Ishikawa (cell line): Measurements from ENCODE around the gene REPS1.

ENCODE experiments used
- EP300 ChIP-seq: IDR thresholded peaks from 2 replicates; pipeline ENCODE4 v1.6.1; 2012; ENCODE audit warnings: borderline replicate concordance
- FOXM1 ChIP-seq: IDR thresholded peaks from 2 replicates; pipeline ENCODE4 v1.6.1; 2012; ENCODE audit warnings: low read depth, borderline replicate concordance
- NFIC ChIP-seq: IDR thresholded peaks from 2 replicates; pipeline ENCODE4 v1.6.1; 2012
- RAD21 ChIP-seq: IDR thresholded peaks from 2 replicates; pipeline ENCODE4 v1.6.1; 2012; ENCODE audit warnings: low read depth
- YY1 ChIP-seq: IDR thresholded peaks from 2 replicates; pipeline ENCODE4 v1.6.1; 2012; ENCODE audit warnings: low read depth
- ZBTB7A ChIP-seq: IDR thresholded peaks from 2 replicates; pipeline ENCODE4 v1.6.1; 2012; ENCODE audit warnings: low read depth
- TF ChIP-seq, protein P1 (sequence below): IDR thresholded peaks from 2 replicates; pipeline ENCODE4 v1.6.1; 2012; ENCODE audit warnings: low read depth, mild to moderate bottlenecking
- TF ChIP-seq, protein P2 (sequence below): IDR thresholded peaks from 2 replicates; pipeline ENCODE4 v1.6.1; 2012

DNA sequence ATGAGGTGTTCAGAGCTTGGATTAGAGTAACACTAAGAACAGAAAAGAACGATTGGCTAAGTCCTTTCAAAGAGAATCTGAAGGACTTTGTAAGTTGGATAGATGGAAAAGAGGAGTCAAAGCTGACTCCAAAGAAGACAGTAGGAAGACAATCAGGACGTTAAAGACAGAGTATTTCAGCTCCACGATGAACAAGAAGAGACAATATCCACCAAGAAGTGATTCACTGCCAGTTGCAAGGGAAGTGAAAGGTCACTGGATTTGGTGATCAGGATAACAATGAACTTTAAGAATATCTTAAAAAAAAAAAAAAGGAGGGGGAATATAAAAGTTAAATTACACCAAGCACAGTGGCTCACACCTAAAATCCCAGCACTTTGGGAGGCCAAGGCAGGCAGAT lies 17.9 kb downstream of the REPS1 start:
- no peak for TF ChIP-seq YY1
- TF ChIP-seq NFIC: no peak
- no peak for TF ChIP-seq ZBTB7A
- TF ChIP-seq RAD21: no peak
- TF ChIP-seq, protein P1, sequence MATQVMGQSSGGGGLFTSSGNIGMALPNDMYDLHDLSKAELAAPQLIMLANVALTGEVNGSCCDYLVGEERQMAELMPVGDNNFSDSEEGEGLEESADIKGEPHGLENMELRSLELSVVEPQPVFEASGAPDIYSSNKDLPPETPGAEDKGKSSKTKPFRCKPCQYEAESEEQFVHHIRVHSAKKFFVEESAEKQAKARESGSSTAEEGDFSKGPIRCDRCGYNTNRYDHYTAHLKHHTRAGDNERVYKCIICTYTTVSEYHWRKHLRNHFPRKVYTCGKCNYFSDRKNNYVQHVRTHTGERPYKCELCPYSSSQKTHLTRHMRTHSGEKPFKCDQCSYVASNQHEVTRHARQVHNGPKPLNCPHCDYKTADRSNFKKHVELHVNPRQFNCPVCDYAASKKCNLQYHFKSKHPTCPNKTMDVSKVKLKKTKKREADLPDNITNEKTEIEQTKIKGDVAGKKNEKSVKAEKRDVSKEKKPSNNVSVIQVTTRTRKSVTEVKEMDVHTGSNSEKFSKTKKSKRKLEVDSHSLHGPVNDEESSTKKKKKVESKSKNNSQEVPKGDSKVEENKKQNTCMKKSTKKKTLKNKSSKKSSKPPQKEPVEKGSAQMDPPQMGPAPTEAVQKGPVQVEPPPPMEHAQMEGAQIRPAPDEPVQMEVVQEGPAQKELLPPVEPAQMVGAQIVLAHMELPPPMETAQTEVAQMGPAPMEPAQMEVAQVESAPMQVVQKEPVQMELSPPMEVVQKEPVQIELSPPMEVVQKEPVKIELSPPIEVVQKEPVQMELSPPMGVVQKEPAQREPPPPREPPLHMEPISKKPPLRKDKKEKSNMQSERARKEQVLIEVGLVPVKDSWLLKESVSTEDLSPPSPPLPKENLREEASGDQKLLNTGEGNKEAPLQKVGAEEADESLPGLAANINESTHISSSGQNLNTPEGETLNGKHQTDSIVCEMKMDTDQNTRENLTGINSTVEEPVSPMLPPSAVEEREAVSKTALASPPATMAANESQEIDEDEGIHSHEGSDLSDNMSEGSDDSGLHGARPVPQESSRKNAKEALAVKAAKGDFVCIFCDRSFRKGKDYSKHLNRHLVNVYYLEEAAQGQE: no peak
- TF ChIP-seq FOXM1: no peak
- TF ChIP-seq EP300: no peak
- TF ChIP-seq, protein P2, sequence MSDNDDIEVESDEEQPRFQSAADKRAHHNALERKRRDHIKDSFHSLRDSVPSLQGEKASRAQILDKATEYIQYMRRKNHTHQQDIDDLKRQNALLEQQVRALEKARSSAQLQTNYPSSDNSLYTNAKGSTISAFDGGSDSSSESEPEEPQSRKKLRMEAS: no peak
